ENCODE data around the gene ASB16. TPM values are rescaled to one million over a fixed set of nuclear protein-coding genes. Genes with fewer than 3 reads are reported as not detected.

Gene ASB16
- total RNA-seq, 4 donors from 2014 or later, result 0.57 TPM; not detected in 3

DNA sequence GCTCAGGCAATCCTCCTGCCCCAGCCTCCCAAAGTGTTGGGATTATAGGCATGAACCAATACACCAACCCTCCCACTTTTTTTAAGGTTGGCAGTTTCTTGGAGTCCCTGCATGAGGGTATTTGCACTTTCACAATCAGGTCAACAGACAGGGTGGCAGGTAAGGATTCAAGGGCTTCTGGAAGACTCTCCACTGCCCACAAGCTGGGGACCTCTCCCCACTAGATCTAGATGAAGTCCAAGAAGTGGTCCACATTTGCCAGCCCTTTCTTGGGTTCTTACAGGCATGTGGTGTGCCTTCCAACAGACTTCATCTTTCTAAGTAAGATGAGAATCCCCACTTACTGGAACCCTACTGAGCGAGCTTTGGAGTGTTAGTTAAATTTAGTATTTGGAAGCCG lies 3.9 kb downstream of the ASB16 start:
- Histone ChIP-seq H3K27me3 (no peaks in the 10 kb centered on the region), H3K36me3 (peaks cover 0 to 24% (median 0%) of the 10 kb centered on the region in 3 donors), H3K9me3 (no peaks in the 10 kb centered on the region), H3K4me3 (no peak overlapping the region), H3K4me1 (peaks cover 0 to 8% (median 0%) of the 10 kb centered on the region in 4 donors), H3K27ac (no peak overlapping the region)
- DNase-seq, result no peak
- TF ChIP-seq POLR2A (IDR thresholded peaks at IDR 0.05), result no peak
- TF ChIP-seq, protein P1, sequence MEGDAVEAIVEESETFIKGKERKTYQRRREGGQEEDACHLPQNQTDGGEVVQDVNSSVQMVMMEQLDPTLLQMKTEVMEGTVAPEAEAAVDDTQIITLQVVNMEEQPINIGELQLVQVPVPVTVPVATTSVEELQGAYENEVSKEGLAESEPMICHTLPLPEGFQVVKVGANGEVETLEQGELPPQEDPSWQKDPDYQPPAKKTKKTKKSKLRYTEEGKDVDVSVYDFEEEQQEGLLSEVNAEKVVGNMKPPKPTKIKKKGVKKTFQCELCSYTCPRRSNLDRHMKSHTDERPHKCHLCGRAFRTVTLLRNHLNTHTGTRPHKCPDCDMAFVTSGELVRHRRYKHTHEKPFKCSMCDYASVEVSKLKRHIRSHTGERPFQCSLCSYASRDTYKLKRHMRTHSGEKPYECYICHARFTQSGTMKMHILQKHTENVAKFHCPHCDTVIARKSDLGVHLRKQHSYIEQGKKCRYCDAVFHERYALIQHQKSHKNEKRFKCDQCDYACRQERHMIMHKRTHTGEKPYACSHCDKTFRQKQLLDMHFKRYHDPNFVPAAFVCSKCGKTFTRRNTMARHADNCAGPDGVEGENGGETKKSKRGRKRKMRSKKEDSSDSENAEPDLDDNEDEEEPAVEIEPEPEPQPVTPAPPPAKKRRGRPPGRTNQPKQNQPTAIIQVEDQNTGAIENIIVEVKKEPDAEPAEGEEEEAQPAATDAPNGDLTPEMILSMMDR (IDR thresholded peaks at IDR 0.05), result no peak

DNA sequence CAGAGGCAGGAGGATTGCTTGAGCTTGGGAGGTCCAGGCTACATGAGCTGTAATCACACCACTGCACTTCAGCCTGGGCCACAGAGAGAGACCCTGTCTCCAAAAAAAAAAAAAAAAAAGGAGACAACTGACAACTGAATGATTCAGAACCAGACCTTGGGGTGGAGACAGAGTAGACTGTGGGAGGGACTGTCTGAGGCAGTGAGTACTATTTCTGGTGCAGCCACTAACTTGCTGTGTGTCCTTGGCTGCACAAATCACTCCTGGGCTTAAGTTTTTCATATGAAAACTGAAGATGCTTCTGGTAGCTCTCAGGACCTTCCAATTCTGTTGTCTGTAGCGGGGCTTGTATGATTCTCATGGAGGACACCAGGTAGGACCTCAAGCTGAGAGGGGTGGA lies 5.8 kb downstream of the ASB16 start:
- Histone ChIP-seq H3K36me3 (peaks cover 0 to 24% (median 0%) of the 10 kb centered on the region in 3 donors), H3K27ac (no peak overlapping the region), H3K27me3 (no peaks in the 10 kb centered on the region), H3K4me1 (no peaks in the 10 kb centered on the region), H3K9me3 (no peaks in the 10 kb centered on the region), H3K4me3 (no peak overlapping the region)
- no peak for DNase-seq
- TF ChIP-seq, protein P1 (IDR thresholded peaks at IDR 0.05), result no peak
- no peak for TF ChIP-seq POLR2A (IDR thresholded peaks at IDR 0.05)

DNA sequence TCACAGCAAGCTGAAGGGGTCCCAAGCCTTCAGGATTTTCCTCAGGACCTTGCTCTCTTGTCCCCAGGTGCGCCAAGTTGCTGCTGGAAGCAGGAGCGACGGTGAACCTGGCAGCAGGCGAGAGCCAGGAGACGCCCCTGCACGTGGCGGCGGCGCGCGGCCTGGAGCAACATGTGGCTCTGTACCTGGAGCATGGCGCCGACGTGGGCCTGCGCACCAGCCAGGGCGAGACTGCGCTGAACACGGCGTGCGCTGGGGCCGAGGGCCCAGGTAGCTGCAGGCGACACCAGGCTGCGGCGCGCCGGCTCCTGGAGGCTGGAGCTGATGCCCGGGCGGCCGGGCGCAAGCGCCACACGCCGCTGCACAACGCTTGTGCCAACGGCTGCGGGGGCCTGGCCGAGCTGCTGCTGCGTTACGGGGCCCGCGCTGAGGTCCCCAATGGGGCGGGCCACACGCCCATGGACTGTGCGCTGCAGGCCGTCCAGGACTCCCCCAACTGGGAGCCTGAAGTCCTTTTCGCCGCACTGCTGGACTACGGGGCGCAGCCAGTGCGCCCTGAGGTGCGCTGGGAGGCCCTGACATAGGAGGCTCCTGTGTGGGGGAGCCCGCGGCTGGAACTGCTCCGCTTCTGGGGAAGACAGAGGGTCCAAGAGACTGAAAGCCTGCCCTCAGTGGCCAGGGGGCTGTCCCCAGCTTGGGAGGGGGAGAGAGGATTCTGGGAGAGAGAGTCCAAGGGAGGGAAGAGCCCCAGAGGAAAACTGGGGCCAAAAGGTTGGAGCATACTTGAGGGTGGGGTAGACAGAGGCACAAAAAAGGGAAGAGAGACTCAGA lies 6.4 kb downstream of the ASB16 start:
- DNase-seq, result no peak
- no peak overlapping the region for H3K4me3 ChIP-seq
- TF ChIP-seq, protein P1 (IDR thresholded peaks at IDR 0.05), result no peak
- TF ChIP-seq POLR2A (IDR thresholded peaks at IDR 0.05), result no peak

DNA sequence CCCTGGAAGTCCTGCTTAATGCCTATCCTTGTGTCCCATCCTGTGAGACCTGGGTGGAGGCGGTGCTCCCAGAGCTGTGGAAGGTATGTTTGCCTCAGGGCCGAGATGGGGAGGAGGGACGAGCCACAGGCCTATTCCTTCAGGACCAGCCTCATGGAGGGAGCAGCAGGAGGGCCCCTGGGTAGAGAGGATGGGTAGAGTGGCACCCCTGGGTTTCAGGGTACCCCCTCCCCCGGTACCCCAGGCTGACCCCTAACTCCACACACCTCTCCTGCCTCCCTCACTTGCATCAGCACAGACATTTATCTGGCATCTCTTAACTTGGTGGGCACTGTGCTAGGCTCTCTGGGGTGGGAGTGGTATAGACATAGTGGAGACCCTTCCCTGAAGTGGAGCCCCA lies 7.1 kb downstream of the ASB16 start:
- no peak for TF ChIP-seq POLR2A (IDR thresholded peaks at IDR 0.05)
- TF ChIP-seq, protein P1 (IDR thresholded peaks at IDR 0.05), result no peak
- Histone ChIP-seq H3K9me3 (no peaks in the 10 kb centered on the region), H3K4me3 (no peak overlapping the region), H3K4me1 (no peaks in the 10 kb centered on the region), H3K27me3 (no peaks in the 10 kb centered on the region), H3K36me3 (peaks cover 0 to 36% (median 0%) of the 10 kb centered on the region in 3 donors), H3K27ac (no peak overlapping the region)
- DNase-seq, result no peak

More for the DNA sequence above, 6.4 kb downstream of the ASB16 start:
- Histone ChIP-seq H3K27me3 (no peaks in the 10 kb centered on the region), H3K27ac (no peak overlapping the region), H3K36me3 (peaks cover 0 to 28% (median 0%) of the 10 kb centered on the region in 3 donors), H3K9me3 (no peaks in the 10 kb centered on the region), H3K4me1 (no peaks in the 10 kb centered on the region)

DNA sequence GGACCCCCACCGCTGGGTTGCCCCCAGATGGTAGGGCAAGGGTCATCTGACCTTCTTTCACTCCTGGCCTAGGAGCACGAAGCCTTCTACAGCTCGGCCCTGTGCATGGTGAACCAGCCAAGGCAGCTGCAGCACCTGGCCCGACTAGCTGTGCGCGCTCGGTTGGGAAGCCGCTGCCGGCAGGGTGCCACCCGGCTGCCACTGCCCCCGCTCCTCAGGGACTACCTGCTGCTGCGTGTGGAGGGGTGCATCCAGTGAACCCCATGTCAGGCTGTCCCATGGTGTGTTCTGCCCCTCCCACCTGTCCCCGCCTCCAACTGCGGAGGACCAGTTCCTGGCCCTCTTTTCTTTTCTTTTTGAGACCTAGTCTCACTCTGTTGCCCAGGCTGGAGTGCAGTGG lies 7.6 kb downstream of the ASB16 start:
- H3K27me3 ChIP-seq, result no peaks in the 10 kb centered on the region
- H3K36me3 ChIP-seq, result peaks cover 0 to 37% (median 0%) of the 10 kb centered on the region in 3 donors
- no peaks in the 10 kb centered on the region for H3K9me3 ChIP-seq
- no peak overlapping the region for H3K4me3 ChIP-seq
- H3K4me1 ChIP-seq, result no peaks in the 10 kb centered on the region
- no peak for DNase-seq
- TF ChIP-seq, protein P1 (IDR thresholded peaks at IDR 0.05), result no peak
- TF ChIP-seq POLR2A (IDR thresholded peaks at IDR 0.05), result no peak
- H3K27ac ChIP-seq, result no peak overlapping the region

All from Peyer's patch (tissue), 4 donors.